Testis (tissue), 2 donors: ENCODE results near the gene DCAF10.

Source experiments
- CTCF ChIP-seq, 3 experiments: fragments of 450-650 bp in 2 of 3; fragments of 200-600 bp in 1 of 3; sonication (generic) in 1 of 3; IDR thresholded peaks; one replicate each; pipeline ENCODE4 v1.5.1; 2016 to 2019; ENCODE audit warnings: antibody characterized with exemption in 3 of 3, mild to moderate bottlenecking in 2 of 3, moderate library complexity in 1 of 3
- POLR2A ChIP-seq: fragments of 450-650 bp; IDR thresholded peaks from one replicate; pipeline ENCODE4 v1.6.1; 2017; ENCODE audit warnings: antibody characterized with exemption, mild to moderate bottlenecking, moderate library complexity

- no peak for TF ChIP-seq CTCF (IDR thresholded peaks at IDR 0.05)
- TF ChIP-seq POLR2A: no peak
Measured at GRCh38 chr9:37906312-37907239, 106.0 kb downstream of the DCAF10 start.
